Esophagus squamous epithelium (tissue), 5 donors: ENCODE data around the gene TOX2. TPM values are rescaled to one million over a fixed set of nuclear protein-coding genes. Genes with fewer than 3 reads are reported as not detected.

Experiments used
- DNase-seq: peaks from one replicate; lab custom pipeline; 2025; lab: John Stamatoyannopoulos, UW
- H3K27ac ChIP-seq, 4 donors: fragments of 200-600 bp; sonication (generic); one replicate each; pipeline ENCODE4 v1.5.1; 2016 to 2019; ENCODE audit warnings: mild to moderate bottlenecking in 1 of 4
- H3K27me3 ChIP-seq, 4 donors: fragments of 200-600 bp; sonication (generic); 1 replicate in 3 of 4; 2 replicates in 1 of 4; pipeline versions ENCODE4 v1.5.1 to v1.6.0; 2017 to 2021; ENCODE audit warnings: antibody characterized with exemption in 1 of 4
- H3K36me3 ChIP-seq, 3 donors: fragments of 200-600 bp; sonication (generic); one replicate each; pipeline ENCODE4 v1.5.1; 2016 to 2019
- H3K4me1 ChIP-seq, 3 donors: fragments of 200-600 bp; sonication (generic); one replicate each; pipeline ENCODE4 v1.5.1; 2017 to 2019
- H3K4me3 ChIP-seq, 4 donors: fragments of 200-600 bp; sonication (generic); 1 replicate in 3 of 4; 2 replicates in 1 of 4; pipeline ENCODE4 v1.5.1; 2016 to 2019; ENCODE audit warnings: mild to moderate bottlenecking in 2 of 4, moderate library complexity in 1 of 4
- H3K9me3 ChIP-seq, 3 donors: fragments of 200-600 bp; sonication (generic); one replicate each; pipeline ENCODE4 v1.5.1; 2016 to 2019
- CTCF ChIP-seq, 6 experiments: fragments of 450-650 bp in 4 of 6; fragments of 200-600 bp in 2 of 6; sonication (generic) in 2 of 6; IDR thresholded peaks; one replicate each; pipeline ENCODE4 v1.5.1; 2016 to 2019; ENCODE audit warnings: antibody characterized with exemption in 6 of 6, mild to moderate bottlenecking in 4 of 6, moderate library complexity in 4 of 6
- POLR2A ChIP-seq, 4 donors: fragments of 450-650 bp; IDR thresholded peaks; one replicate each; pipeline ENCODE4 v1.6.1; 2017; ENCODE audit warnings: antibody characterized with exemption in 4 of 4, mild to moderate bottlenecking in 4 of 4, moderate library complexity in 3 of 4
- WGBS, 2 donors: methylation state at CpG; one replicate each; pipeline ENCODE4 v1.1.5; 2018; 5-methylcytosine and 5-hydroxymethylcytosine counted together
- intact Hi-C: fragments of 100-400 bp; cut with DNase I; formaldehyde crosslinking; loops from one replicate; pipeline ENCODE4 v1.15.0; 2022
- total RNA-seq, 4 donors: library from RNA; depleted of rRNA; stranded (reverse); fragments of >200 nt; gene quantifications; one replicate each; pipeline ENCODE4 v1.1.0, GENCODE V29; 2016
- donor health status: DM: yes; HTN: yes; CAD: no.

TOX2 gene
- total RNA-seq, 4 donors from 2014 or later, result 0.99 to 22.9 (median 3.1) TPM

- intact Hi-C loops, result no loop called here
- TF ChIP-seq CTCF (IDR thresholded peaks at IDR 0.05) (peak in 2 of 6 experiments; percentile 7 to 10), POLR2A (IDR thresholded peaks at IDR 0.05) (no peak)
These were observed 68.7 kb downstream of the TOX2 start for GRCh38 chr20:43983359-43983758.

GRCh38 chr20:43983904-43984361 lies 69.3 kb downstream of the TOX2 start:
- no peak for TF ChIP-seq POLR2A (IDR thresholded peaks at IDR 0.05)
- TF ChIP-seq CTCF (IDR thresholded peaks at IDR 0.05), result no peak
- no peaks in the 10 kb centered on the region for H3K36me3 ChIP-seq
- 76 to 96% methylated on average over 6 of the region's 6 CpGs for WGBS, 2 donors
- no peaks in the 10 kb centered on the region for H3K9me3 ChIP-seq
- H3K27me3 ChIP-seq, result no peaks in the 10 kb centered on the region
- no peak overlapping the region for H3K27ac ChIP-seq
- H3K4me3 ChIP-seq, result no peak overlapping the region
- no peak for DNase-seq
- intact Hi-C loops, result no loop called here
- H3K4me1 ChIP-seq, result peaks cover 0 to 7% (median 0%) of the 10 kb centered on the region in 3 donors

More at GRCh38 chr20:43983359-43983758, 68.7 kb downstream of the TOX2 start:
- Histone ChIP-seq H3K36me3 (no peaks in the 10 kb centered on the region), H3K9me3 (no peaks in the 10 kb centered on the region), H3K27ac (no peak overlapping the region), H3K4me1 (peaks cover 0 to 7% (median 0%) of the 10 kb centered on the region in 3 donors), H3K4me3 (no peak overlapping the region), H3K27me3 (no peaks in the 10 kb centered on the region)
- DNase-seq, result no peak
- WGBS, 2 donors, result 87 to 91% methylated on average over 3 to 5 of the region's 5 CpGs

- Histone ChIP-seq H3K4me1 (peaks cover 0 to 7% (median 0%) of the 10 kb centered on the region in 3 donors), H3K9me3 (no peaks in the 10 kb centered on the region), H3K36me3 (no peaks in the 10 kb centered on the region), H3K27me3 (no peaks in the 10 kb centered on the region), H3K27ac (no peak overlapping the region), H3K4me3 (no peak overlapping the region)
- WGBS, 2 donors, result 57 to 58% methylated on average over 3 to 4 of the region's 4 CpGs
- DNase-seq, result no peak
- intact Hi-C loops, result no loop called here
- TF ChIP-seq CTCF (IDR thresholded peaks at IDR 0.05) (no peak), POLR2A (IDR thresholded peaks at IDR 0.05) (no peak)
These were observed 69.9 kb downstream of the TOX2 start for GRCh38 chr20:43984587-43984986.

GRCh38 chr20:43985121-43985520 lies 70.5 kb downstream of the TOX2 start:
- no peak for DNase-seq
- Histone ChIP-seq H3K9me3 (peaks cover 0 to 3% (median 0%) of the 10 kb centered on the region in 3 donors), H3K4me3 (no peak overlapping the region), H3K36me3 (no peaks in the 10 kb centered on the region), H3K4me1 (peaks cover 0 to 7% (median 0%) of the 10 kb centered on the region in 3 donors), H3K27me3 (no peaks in the 10 kb centered on the region), H3K27ac (no peak overlapping the region)
- intact Hi-C loops, result no loop called here
- TF ChIP-seq POLR2A (IDR thresholded peaks at IDR 0.05), result no peak
- 84% methylated on average over 2 of the region's 3 CpGs; no CpG with 5 or more reads in 1 of the 2 donors for WGBS, 2 donors

- Histone ChIP-seq H3K4me3 (no peak overlapping the region), H3K4me1 (peaks cover 0 to 7% (median 0%) of the 10 kb centered on the region in 3 donors), H3K27me3 (no peaks in the 10 kb centered on the region), H3K27ac (no peak overlapping the region), H3K9me3 (peaks cover 0 to 3% (median 0%) of the 10 kb centered on the region in 3 donors), H3K36me3 (no peaks in the 10 kb centered on the region)
- 82 to 89% methylated on average over 5 to 9 of the region's 9 CpGs for WGBS, 2 donors
- intact Hi-C loops, result no loop called here
- TF ChIP-seq POLR2A (IDR thresholded peaks at IDR 0.05), result no peak
- no peak for TF ChIP-seq CTCF (IDR thresholded peaks at IDR 0.05)
- no peak for DNase-seq
These were observed 71.1 kb downstream of the TOX2 start for GRCh38 chr20:43985608-43986316.
